UCSD-AML1 (cell line): ENCODE data around the gene WHRN.
A peak's percentile ranks its signal among the peaks of the same experiment; 100 is the strongest.

ENCODE experiments used
- DNase-seq: peaks from one replicate; lab custom pipeline; 2025; ENCODE audit not compliant: unreplicated experiment; lab: John Stamatoyannopoulos, UW

The WHRN gene

DNA sequence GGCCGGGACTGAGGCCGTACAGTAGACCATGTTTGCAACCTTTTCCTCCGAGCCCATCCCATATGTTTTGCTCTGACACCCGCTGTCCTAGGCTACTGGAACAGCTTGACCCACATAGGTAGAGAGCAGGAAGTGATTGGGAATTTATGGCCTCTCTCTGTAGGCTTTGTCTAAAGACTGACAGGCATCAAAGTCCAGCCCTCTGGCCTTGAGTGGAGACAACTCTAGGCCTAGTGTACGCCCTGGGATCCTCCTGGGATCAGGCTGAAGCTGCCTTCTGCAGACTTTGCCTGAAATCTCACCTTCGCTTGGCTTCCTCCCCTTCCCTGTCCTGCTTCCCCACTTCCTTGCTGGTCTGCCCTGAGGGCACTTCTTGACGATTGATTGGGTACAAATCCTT is 103.9 kb downstream of the WHRN start:
- no peak for DNase-seq

DNA sequence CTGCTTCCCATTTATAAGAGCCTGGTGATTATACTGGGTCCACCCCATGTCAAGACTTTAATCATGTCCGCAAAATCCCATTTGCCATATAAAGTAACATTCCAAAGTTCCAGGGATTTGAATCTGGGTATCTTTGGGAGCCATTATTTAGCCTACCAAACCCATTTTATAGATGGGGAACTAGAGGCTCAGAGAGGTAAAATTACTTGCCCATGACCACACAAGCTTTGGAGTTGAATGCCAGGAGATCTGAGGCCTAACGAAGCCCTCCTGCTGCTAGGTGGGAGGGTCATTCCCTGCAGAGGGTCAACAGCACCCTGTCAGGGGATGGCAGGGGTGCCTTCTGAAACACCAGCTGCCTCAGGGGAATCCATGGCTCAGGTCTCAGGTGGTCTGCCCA is 104.5 kb downstream of the WHRN start:
- DNase-seq: no peak

DNA sequence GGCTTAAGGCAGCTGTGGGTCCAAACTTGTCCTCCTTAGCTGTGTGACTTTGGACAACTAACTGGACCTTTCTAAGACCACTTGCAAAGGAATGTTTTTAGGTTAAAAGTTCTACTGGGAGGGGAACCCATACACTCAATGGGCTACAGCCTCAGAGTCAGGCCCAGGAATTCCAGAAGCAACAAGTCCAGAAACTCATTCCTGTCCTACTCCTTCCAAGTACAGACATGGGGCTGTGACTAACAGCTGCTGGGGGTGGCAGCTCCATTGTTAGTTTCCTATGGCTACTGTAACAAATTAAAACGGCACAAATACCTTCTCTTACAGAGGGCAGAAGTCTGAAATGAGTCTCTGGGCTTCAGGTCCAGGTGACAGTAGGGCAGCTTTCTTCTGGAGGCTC is 105.1 kb downstream of the WHRN start:
- no peak for DNase-seq

DNA sequence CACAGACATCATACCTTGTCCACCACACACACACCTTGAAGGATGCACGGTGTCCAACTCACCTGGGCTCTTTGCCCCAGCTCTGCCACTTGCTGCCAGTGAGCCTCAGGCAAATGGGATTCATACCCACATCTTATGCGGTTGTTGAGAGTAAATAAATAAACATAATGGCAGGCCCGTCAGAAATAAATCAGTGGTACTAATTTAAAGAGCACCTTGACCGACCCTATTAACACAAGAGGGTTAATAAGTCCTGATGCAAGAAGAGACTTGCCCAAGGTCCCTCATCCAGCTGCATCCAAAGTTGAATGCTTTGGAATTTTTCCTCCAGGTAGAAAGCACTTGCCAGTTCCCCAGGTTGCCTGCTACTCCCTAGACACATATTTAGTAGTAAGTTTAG is 105.9 kb downstream of the WHRN start:
- DNase-seq: no peak

DNA sequence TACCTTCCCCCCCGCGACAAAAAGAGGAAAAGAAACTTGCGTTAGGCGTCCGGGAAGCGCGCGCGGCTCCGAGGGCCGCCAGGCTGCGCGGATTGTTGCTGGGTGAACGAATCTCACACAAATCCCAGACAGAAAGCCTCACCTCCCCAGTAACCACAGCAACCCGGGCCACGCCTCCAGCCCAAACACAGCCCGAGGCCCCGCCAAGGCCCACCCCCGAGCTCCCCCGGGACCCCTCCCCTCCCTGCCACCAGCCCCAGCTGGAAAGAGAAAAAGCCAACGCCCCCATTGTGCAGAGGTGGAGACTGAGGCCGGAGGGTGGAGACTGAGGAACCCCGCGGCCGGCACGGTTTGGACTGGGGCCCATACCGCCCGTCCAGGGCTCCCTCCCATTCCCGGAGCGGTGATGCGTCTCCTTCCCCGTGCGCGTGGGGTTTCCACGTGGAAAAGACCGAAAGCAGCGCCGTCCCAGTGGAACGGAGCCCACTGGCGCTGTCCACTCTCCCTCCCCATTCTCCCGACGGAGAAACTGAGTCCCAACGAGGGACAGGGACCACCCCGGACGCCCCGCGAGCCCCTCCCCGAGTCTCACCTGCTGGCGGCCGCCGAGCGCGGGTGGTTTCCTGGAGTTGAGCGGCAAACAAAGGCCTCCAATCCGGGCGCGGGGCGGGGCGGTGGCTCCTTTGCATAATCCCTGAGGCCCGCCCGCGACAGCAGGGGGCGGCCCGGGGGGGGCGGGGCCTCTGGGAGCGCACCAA is 107.2 kb downstream of the WHRN start:
- peak; percentile 95 for DNase-seq

DNA sequence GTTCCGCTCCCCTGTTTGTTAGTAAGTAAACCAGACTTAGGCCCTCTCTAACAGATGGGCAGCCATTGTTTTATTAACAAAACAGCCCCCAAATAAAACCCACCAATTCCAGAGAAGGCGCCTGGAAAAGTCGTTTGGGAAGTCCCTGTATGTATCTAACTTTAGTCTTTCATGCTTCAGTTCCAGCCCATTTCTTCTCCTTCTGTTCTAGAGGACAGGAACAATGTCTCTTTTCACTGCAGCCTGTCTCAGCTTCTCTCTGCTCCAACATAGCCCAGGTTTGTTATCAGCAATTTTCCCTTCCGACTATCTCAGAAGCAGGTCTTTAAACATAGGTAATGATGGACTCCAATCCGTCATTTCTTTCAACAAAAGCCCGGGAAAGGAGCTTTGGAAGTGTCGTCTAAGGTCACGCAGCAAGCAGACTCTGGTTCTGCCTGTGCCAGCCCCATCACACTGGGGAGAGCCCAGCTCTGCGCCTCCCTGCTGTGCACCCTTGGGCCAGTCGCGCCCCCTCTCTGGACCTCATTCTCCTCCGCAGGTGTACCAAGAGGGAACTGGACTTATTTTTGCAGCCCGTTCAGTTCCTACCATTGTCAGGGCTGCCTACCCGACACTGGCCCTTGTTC is 107.9 kb downstream of the WHRN start:
- DNase-seq: no peak

DNA sequence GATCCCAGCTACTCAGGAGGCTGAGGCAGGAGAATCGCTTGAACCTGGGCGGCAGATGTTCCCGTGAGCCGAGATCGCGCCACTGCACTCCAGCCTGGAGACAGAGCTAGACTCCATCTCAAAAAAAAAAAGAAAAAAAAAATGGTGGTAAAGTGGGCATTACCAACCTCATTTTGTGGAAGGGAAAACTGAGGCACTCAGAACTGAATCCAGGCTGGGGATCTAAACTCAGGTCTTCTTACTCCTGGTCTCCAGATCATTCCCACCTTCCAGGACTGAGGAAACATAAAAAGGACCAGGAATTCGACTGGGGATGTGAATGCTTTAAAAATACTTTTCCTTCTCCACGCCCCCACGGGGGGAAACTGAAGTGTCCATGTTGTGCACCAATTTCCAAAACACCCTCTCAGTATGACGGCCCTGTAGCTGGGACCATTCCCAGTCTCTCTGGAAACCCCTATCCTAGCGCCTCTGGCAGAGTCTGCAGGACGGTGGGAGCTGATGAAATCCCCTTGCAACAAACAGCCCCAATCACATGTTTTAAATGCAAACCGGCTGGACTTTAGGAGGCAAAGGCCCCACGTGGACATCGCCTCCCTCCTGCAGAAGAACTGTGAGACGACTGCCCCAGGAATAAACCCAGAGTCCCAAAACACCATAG is 108.6 kb downstream of the WHRN start:
- no peak for DNase-seq

DNA sequence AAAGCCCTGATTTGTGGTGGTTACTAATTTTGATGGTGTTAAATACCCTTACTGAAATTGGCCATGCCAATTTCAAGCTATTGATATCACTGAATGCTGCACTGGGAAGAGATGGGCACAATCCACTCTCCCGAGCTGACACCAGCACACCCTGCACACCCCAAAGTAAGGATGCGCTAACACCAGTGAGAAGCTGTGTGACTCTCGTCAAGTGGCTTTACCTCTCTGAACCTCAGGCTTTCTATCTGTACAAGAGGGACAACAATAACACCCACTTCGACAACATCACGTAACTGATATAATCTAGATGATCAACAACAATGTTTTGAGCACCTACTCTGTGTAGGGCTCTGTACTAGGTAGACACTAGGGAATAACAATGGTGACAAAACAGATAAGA is 109.5 kb downstream of the WHRN start:
- DNase-seq: no peak

DNA sequence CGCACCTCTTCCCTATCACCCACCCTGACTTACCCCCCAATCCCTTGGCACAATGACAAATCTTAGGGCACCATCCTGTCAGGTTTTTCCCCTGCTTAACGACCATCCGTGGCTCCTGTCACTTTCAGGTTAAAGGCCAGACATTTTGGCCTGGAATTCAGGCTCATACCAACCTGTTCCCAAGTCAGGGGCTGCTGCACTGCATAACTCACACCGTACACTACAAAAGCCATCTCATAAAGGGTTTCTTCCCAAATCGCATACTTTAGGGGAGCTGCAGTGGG is 110.0 kb downstream of the WHRN start:
- DNase-seq: no peak

DNA sequence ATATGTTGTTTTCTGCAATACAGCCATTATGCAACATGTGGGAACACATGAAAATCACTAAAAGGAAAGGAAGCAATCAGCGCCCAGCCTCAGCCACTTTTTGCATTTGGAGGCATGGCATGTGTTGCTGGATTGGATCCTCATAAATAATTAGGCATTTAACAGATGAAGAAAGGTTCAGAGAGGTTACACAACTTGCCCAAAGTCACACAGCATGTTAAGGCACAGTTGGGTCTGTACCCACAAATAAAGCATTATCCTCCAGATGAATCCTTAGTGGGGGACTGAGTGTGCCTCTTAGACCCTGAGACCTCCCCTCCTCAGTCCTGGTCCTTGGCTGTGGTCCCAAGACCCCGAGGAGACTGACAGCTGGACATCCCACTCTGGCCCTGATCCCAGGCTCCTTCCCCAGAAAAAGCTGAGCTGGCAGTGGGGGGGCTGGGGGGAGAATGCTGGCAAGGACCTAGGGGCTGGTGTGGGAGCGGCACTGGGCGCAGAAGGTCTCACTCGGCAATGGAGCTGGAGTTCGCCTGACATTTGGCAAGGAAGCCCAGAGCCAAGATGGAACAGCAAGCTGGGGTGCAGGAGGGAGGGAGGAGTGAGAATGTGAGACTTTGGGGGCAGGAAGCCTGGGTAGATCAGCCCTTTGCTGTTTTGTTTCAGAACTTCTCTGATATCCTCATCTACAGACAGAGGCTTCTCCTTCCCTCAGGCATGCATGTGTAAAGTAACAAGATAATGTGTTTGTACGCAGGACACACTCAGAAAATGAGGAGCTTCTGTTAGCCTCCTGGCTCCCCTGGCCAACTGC is 110.5 kb downstream of the WHRN start:
- DNase-seq: no peak

DNA sequence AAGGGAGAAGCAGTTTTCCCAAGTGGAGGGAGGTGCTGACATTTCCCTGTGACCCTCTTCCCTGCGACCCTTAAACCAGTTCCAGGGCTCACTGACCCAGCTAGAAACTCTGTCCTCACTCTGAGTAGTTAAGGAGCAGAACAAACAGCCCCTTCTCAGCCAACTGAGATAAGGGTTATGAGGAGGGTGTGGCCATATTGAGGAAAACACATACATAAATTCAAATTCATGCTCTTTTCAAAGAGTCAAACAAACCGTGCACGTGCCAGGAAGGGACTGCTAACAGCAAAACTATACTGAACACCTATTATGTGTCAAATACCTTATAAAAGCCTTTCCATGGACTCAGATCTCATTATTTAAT is 112.5 kb downstream of the WHRN start:
- no peak for DNase-seq

DNA sequence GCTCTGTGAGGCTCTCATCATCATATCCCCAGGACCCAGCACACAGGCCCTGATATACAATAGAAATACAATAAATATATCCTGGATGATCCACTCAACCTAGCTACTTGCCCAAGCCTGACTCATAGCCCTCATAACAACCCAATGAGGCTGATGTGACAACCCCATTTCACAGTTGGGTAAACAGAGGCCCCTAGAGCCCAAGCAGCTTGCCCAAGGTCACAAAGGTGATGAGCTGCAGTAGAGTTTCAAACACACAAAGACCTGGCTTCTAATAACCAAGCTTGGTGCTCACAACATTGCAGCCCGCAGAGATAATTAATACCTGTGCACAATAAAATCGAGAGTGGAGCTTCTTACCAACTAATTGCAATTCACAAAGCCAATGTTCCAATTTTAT is 114.3 kb downstream of the WHRN start:
- DNase-seq: no peak

DNA sequence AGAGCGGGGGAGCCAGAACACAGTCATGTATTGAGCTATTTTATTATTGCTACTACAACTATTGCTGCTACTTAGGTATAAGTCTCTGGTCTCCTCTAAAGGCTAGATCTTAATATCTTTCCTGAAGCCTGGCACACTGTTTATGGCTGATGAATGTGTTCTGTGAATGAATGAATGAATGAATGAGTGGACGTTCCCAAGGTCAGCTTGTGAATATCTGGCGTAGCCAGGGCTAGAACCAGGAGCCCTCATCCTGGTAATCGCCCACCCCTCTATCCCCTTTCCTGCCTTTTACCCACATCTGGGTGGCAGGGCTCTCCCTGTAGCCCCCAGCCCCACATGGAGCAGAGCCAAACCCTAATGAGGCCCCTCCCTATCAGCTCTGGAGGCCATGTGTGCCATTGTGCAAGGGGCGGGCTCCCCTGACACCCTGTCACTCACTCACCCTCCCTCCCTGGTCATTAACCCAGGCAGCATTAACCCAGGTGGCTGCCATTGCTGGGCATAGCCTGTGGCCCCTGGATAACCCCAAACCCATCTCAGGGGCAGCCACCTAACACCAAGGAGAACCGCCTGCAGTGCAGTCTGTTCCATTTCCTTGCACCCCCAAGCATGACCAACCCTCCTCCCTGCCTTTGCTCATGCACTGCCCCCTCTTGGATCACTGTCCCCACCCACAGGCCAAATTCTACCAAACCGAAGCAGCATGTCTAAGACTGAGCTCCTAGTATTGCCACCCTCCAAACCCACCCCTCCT is 115.5 kb downstream of the WHRN start:
- no peak for DNase-seq

DNA sequence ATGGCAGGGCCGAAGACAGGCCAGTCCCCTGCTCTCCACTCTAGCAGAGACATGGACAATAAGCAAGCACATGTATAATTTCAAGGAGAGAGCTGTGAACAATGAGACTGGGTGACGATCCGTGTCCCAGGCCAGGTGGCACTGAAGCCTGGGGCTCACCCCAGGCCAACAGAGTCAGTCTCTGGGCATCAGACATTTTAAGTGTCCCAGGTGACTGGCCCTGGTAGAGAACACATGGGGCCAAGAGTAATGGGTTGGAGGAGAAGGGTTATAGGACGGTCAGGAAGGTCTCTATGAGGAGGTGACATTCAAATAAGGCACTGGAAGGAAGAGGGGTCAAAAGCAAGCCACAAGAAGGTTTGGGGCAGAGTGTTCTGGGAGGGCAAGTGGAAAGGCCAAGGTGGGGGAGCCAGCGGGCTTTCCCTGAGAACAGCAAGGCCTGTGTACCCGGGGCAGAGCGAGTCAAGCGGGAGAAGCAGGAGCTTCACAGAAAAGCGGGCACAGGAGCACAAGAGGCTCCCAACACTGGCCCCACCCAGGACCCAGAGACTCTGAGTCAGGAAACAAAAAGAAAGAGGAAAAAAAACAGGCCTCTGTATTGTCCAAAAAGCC is 116.4 kb downstream of the WHRN start:
- DNase-seq: no peak

DNA sequence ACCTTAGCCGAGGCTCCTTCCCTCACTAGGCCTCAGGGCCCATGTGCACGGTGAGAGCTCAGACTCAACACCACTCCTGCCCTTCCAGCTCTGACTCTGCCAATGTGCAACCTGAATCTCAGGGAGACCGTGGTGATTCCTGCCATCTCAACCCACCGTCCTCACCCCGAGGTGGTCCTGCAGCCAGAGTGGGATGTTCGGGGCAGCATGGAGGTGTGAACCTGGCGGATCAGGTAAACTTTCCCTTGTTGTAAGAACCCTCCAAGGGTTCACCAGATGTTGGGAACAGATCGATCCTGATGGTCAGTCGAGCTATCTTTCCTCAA is 117.0 kb downstream of the WHRN start:
- DNase-seq: no peak

DNA sequence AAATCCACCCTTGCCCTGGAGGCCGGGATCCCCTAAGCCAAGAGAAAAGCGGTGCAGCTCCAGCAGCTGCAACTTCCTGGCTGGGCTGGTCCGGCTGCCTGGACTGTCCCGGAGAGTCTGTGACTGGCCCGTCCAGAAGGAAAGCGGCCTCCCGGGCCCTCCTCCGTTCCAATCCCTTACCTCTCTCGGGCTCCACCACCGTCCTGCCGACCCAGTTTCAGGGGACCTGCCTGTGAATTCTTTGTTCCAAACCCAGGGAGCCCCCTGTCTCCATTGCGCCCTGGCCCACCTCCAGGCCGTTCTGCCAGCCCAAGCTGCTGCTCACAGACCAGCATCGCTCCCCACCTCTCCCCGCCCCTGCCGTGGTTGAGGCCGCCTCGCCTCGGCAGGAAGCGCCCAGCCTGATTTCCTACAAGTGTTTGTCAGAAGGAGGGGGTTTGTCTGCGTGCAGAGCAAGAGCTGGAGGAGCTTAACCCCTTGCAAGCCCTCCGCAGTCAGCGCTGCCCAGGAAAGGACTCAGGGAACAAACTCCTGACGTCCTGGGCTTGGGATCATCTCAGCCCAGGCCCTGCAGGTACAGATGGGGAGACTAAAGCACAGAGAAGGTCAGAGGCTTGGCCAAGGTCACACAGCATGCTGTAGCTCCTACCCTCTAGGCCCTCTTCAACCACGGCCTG is 117.5 kb downstream of the WHRN start, which contains the start of gene AKNA:
TSS of gene AKNA (minus strand) at position 303 of the 677 bp plus-strand sequence. CDS start 6,649 bp downstream, outside the sequence.
- DNase-seq: peak; percentile 78

DNA sequence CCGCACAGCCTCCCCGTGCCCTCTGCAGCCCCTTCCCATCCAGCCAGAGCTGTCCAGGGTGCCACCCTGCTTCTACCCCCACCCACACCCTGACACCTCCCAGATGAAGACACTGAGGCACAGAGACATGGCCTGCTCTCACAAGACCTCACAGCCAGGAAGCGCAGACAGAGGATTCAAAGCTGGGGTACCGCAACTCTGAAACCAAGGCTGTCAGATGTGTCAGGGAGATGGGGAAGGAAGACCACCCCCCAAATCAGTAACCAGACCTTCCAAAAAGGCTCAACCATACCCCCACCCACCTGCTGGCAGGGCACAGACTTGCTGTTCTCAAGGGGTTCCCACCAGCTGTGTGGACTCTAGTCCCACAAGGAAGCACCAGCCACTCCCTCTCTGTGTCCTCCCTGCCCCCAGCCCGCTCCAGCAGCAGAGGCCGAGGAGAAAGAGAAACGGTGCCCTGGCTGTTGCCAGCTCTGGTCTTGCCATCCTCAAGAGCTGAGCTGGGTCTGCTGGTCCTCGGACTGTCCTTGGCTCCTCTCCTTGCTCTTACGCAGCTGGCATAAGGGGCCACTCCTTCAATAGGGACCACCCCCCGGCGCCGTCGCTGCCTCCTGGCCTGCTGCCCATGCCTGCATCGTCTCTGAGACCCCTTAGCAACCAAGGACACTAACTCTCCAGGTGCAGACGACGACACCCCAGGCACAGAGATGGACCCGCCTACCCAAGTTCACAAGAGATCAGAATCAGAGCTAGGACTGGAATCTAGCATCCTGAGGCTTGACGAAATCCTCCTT is 118.2 kb downstream of the WHRN start:
- DNase-seq: peak; percentile 42

DNA sequence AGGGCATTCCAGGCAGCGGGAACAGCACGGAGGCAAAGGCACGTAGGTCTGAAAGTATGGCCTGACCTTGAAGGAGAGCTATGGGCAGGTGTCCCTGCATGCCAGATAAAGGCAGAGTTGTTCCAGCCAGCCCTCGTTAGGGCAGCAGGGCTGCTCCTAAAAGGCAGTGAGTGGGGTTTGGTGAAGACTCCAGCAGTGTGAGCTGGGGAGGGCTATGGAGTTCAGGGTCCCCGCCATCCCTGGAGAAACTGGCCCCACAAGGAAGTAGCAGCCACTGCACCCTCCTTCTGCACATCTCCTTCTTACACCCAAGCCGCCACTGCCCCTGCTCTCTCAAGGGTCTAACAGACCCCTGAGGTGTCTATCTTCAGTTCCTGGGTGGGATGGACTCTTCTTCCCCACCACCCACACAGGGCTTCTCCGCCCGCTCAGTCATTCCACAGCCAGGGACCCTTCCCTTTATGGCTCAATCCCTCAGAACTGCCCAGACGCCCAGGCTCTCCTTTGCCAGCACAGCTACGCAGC is 118.8 kb downstream of the WHRN start:
- no peak for DNase-seq
